A673 (cell line): ENCODE measurements around the gene CPB2.

Experiments
- CTCF ChIP-seq: fragments of 300-800, 200-600 bp; sonication (generic); conservative IDR thresholded peaks from 2 replicates; pipeline ENCODE4 v1.5.1; 2017; ENCODE audit warnings: low read depth, mild to moderate bottlenecking, antibody characterized with exemption, low read length, moderate library complexity, mixed read lengths
- EZH2 ChIP-seq: fragments of 200-600 bp; sonication (generic); IDR thresholded peaks from 2 replicates; pipeline ENCODE4 v1.6.1; 2017; ENCODE audit warnings: borderline replicate concordance, low read depth, mild to moderate bottlenecking, mixed read lengths, antibody characterized with exemption, low read length; ENCODE audit not compliant: poor library complexity, severe bottlenecking

DNA sequence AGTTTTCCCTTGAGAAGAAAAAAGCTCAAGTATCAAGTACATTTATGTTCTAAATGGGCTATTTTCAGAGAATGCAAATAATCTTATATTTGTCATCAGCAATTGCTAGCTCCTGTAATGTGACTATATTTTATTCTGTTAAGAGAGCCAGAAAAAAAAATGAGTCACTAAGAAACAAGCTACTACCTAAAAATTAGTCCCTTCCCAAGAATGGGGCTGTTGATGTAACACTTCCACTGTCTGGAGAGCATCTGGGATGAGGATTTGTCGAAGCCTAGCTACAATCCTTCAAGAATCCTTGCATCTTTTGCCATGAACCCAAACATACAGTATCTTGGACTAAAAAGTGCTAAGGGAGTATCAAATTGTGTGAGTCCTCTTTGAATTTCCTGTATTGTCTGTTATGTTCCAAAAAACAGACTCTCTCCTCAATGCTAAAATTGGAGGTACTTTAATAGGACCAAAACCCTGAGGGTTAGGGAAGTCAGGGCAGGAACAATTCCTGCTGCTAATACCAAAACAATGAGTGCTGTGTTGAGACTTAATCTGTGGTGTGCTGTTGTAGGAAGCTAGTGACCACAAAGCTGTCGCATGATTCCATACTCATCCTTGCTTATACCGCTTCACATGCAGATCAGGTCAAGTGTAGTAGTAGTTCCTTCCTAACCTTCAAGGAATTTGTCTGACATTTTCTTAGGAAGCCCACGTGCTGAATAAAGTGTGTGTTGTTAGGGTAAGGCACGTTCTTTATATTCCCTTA, 47.4 kb downstream of the CPB2 start:
- TF ChIP-seq CTCF (no peak), EZH2 (no peak)
